HG03469 (cell line): ENCODE measurements around the gene LOXL4.

Experiments used
- ATAC-seq: cut with Tn5 transposase; IDR thresholded peaks from one replicate; pipeline ENCODE4 v1.9.1; 2021; ENCODE audit warnings: mild to moderate bottlenecking, moderate library complexity, moderate number of reproducible peaks; ENCODE audit not compliant: unreplicated experiment

LOXL4 gene

GRCh38 chr10:98201760-98202159 lies 66.2 kb downstream of the LOXL4 start:
- ATAC-seq, result no peak
